ENCODE data around the gene IQSEC1. TPM values are rescaled to one million over a fixed set of nuclear protein-coding genes. Genes with fewer than 3 reads are reported as not detected.

IQSEC1 gene
- total RNA-seq, 1 donor from 2014 or later = 37.2 TPM

DNA sequence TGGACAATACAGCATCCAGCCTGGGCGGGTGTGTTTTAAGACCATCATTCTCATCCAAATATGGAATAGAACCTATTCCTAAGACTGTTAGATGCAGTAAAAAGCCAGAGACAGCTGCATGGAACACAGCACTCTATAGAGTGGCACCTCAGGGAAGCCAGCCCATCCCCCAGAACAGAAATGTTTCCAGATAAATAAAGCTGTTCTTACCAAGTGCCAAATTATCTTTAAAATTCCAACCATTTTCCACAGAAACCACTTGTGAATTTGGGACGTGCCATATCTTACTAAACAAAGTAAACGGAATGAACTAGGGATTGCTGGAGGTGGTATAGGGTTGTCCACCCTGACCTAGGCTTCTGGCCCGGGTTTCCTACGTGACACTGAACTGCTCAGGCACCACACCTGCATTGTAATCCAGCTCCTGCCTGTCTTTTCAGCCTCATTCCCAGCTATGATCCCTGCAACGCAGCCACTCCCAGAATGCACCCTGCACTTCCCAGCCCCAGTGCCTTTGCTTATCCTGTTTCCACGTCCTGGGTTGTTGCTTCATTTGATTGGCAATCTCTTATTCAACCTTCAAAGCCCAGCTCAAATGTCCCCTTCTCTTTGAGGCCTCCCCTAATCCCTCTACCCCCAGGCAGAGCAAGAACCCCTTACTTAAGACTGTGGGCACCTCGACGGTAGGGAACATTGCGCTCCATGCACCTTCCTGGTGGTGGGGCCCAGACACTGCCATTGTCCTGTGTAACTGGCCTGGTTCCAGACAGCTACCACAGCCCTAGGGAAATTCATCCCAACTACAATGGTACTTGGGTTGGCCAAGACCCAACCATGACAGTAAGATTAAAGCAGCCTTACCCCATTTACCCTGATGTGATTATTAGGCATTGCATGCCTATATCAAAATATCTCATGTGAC is 100.2 kb downstream of the IQSEC1 start:
- H3K4me3 Mint-ChIP-seq (ENCODE audit: unreplicated experiment) = no peak overlapping the region
- TF ChIP-seq, protein P1, sequence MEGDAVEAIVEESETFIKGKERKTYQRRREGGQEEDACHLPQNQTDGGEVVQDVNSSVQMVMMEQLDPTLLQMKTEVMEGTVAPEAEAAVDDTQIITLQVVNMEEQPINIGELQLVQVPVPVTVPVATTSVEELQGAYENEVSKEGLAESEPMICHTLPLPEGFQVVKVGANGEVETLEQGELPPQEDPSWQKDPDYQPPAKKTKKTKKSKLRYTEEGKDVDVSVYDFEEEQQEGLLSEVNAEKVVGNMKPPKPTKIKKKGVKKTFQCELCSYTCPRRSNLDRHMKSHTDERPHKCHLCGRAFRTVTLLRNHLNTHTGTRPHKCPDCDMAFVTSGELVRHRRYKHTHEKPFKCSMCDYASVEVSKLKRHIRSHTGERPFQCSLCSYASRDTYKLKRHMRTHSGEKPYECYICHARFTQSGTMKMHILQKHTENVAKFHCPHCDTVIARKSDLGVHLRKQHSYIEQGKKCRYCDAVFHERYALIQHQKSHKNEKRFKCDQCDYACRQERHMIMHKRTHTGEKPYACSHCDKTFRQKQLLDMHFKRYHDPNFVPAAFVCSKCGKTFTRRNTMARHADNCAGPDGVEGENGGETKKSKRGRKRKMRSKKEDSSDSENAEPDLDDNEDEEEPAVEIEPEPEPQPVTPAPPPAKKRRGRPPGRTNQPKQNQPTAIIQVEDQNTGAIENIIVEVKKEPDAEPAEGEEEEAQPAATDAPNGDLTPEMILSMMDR (IDR thresholded peaks at IDR 0.05) = no peak
- no peak for DNase-seq (ENCODE audit: low spot score)
- peaks cover 26% of the 10 kb centered on the region for H3K4me1 Mint-ChIP-seq (ENCODE audit: low read depth)
- no peak overlapping the region for H3K27ac Mint-ChIP-seq (ENCODE audit: unreplicated experiment)
- peaks cover 3% of the 10 kb centered on the region for H3K27me3 Mint-ChIP-seq (ENCODE audit: low read depth)
- H3K9me3 Mint-ChIP-seq (ENCODE audit: low read depth) = no peaks in the 10 kb centered on the region
- no peaks in the 10 kb centered on the region for H3K36me3 Mint-ChIP-seq (ENCODE audit: low read depth)

DNA sequence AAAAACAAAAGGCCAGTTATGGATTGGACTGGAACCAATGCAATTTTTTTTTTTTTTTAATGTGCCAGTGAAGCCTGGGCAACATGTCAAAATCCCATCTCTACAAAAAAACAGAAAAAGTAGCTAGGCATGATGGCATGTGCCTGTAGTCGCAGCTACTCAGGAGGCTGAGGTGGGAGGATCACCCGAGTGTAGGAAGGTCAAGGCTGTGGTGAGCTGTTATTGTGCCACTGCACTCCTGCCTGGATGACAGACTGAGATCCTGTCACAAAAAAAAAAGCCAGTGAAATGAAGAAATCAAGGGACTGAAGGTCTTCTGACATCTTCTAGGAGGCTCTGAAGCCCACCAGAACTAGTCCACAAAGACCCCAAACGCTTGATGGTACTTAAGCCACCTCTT is 101.2 kb downstream of the IQSEC1 start:
- DNase-seq (ENCODE audit: low spot score) = no peak
- Mint-ChIP-seq H3K9me3 (ENCODE audit: low read depth) (no peaks in the 10 kb centered on the region), H3K27ac (ENCODE audit: unreplicated experiment) (no peak overlapping the region), H3K4me1 (ENCODE audit: low read depth) (peaks cover 30% of the 10 kb centered on the region), H3K36me3 (ENCODE audit: low read depth) (no peaks in the 10 kb centered on the region), H3K27me3 (ENCODE audit: low read depth) (peaks cover 3% of the 10 kb centered on the region), H3K4me3 (ENCODE audit: unreplicated experiment) (no peak overlapping the region)
- TF ChIP-seq, protein P1 (IDR thresholded peaks at IDR 0.05) = no peak

DNA sequence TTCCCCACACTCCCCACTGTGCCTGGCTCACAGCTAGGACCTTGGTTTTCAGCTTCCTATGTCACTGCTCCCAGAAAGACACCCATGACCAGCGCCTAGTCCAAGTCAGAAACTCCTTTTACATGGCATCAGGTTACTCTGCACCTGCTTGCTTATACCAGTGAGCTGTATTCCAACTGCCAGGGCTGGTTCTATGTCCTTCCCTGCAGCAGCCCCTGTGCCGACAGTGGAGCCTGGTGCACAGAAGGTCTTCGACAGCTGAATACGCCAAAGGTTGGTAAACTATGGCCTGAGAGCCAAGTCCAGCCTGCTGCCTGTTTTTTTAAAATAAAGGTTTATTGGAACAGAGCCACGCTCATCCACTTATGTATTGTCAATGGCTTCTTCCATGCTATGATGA is 102.5 kb downstream of the IQSEC1 start:
- peaks cover 43% of the 10 kb centered on the region for H3K4me1 Mint-ChIP-seq (ENCODE audit: low read depth)
- DNase-seq (ENCODE audit: low spot score) = no peak
- H3K36me3 Mint-ChIP-seq (ENCODE audit: low read depth) = no peaks in the 10 kb centered on the region
- H3K9me3 Mint-ChIP-seq (ENCODE audit: low read depth) = no peaks in the 10 kb centered on the region
- TF ChIP-seq, protein P1 (IDR thresholded peaks at IDR 0.05) = no peak
- H3K4me3 Mint-ChIP-seq (ENCODE audit: unreplicated experiment) = no peak overlapping the region
- H3K27ac Mint-ChIP-seq (ENCODE audit: unreplicated experiment) = no peak overlapping the region
- H3K27me3 Mint-ChIP-seq (ENCODE audit: low read depth) = no peaks in the 10 kb centered on the region

DNA sequence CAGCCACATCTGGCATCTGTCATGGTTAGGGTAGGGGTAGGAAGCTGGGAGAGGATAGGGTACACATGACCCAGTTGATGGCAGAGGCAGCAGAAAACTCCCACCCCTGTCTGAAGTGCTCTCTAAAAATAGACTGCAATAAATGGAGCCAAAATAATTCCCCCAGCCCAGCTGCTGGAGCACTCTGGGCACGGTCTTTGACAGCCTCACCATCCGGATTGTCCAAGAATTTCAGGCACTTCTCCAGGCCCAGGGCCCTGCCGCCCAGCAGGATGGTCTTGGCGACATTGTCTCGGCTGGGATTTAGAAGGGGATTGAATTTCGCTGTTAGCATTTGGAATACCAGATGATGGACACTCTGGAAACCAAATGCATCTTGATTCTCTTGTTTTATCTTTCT is 103.7 kb downstream of the IQSEC1 start:
- no peaks in the 10 kb centered on the region for H3K36me3 Mint-ChIP-seq (ENCODE audit: low read depth)
- H3K4me3 Mint-ChIP-seq (ENCODE audit: unreplicated experiment) = no peak overlapping the region
- TF ChIP-seq, protein P1 (IDR thresholded peaks at IDR 0.05) = no peak
- peak overlapping the region; percentile 63 for H3K27ac Mint-ChIP-seq (ENCODE audit: unreplicated experiment)
- no peaks in the 10 kb centered on the region for H3K27me3 Mint-ChIP-seq (ENCODE audit: low read depth)
- no peak for DNase-seq (ENCODE audit: low spot score)
- no peaks in the 10 kb centered on the region for H3K9me3 Mint-ChIP-seq (ENCODE audit: low read depth)
- H3K4me1 Mint-ChIP-seq (ENCODE audit: low read depth) = peaks cover 55% of the 10 kb centered on the region

DNA sequence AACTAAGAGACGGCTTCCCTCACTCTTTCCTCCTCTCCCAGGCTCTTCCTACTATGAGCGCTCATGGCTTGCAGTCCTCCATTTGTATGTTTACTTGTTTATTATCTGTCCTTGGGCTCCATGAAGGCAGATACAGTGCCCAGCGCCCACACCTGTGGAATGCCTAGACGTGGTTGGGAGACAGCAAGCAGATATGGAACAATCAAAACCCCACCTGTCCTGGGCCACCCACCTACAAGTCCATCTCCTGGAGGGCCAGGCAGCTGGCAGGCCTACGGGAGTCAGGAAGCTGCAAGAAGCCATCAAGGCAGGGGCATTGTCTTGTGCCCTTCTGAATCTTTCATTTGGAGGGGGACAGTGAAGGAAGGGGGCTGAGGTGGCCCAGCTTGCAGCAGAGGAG is 104.7 kb downstream of the IQSEC1 start:
- H3K27ac Mint-ChIP-seq (ENCODE audit: unreplicated experiment) = peak overlapping the region; percentile 66
- DNase-seq (ENCODE audit: low spot score) = no peak
- H3K4me1 Mint-ChIP-seq (ENCODE audit: low read depth) = peaks cover 65% of the 10 kb centered on the region

More for the DNA sequence above, 104.7 kb downstream of the IQSEC1 start:
- Mint-ChIP-seq H3K9me3 (ENCODE audit: low read depth) (no peaks in the 10 kb centered on the region), H3K27me3 (ENCODE audit: low read depth) (no peaks in the 10 kb centered on the region), H3K36me3 (ENCODE audit: low read depth) (no peaks in the 10 kb centered on the region), H3K4me3 (ENCODE audit: unreplicated experiment) (no peak overlapping the region)
- TF ChIP-seq, protein P1 (IDR thresholded peaks at IDR 0.05) = no peak
